Measurements from ENCODE around the gene PYGO2.
"Not testable (repeated sequence)": the region's sequence is repeated elsewhere in the genome, so short reads cannot be mapped to it uniquely, and the experiment has no call there.

The PYGO2 gene

DNA sequence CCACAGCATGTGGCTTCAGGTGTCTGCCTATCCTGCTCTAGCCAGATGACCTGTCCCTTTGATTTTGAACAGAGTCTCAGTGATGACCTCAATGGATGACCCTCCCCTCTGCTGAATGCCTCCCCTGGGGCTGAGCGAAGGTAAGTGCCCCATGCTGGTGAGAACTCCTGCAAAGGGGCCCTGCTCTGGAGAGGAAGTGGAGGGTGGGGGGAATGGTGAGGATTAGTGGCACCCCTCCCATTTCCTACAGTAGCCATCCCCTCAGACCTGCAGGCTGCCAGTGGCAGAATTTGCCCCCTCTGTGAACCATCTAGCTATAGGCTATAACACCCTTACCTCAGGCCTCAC, 21.4 kb downstream of the PYGO2 start:
- DNase-seq = no peak

DNA sequence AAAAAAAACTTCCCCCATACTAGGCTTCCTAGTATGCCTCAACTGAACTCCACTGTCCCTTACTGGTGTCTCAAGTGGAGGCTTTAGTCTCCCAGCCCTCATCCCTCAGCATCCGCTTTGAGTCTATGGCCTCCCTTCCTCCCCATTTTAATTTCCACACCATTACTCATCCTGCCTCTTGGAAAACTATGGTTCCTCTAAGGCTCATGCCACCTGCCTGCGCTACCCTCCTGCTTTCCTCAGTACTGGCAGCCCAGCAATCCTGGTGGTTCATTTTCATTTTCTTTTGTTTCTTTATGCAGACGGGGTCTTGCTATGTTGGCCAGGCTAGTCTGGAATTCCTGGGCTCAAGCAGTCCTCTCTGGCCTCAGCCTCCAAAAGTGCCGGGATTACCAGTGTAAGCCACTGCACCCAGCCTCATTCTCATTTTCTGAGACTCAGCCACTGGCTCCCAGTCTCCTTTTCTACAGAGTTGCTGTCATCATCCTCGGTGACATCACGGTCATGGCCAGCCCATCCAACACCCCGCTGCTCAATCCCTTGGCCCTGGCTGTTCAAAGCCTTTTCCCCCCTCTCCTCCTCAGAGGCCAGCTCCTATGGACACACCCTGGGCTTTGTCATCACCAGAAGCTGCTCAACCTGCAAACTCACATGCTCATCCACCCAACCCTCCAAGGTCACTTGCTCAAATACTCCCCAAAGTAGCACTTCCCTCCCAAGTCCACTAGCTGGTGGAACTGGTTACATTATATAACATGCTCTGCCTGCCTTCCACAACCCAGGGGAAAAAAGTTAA, 22.8 kb downstream of the PYGO2 start:
- DNase-seq = no peak

GRCh38 chr1:154937988-154938386, 23.6 kb downstream of the PYGO2 start:
- DNase-seq = no peak

- peak; percentile 97 for DNase-seq
These were observed 24.2 kb downstream of the PYGO2 start for GRCh38 chr1:154937085-154937987.

GRCh38 chr1:154936555-154937084, 25.0 kb downstream of the PYGO2 start, which contains the start of gene PMVK:
PMVK (minus strand) TSS chr1:154936719; CDS start chr1:154936685, 34 bp downstream.
- DNase-seq = peak; percentile 97

DNA sequence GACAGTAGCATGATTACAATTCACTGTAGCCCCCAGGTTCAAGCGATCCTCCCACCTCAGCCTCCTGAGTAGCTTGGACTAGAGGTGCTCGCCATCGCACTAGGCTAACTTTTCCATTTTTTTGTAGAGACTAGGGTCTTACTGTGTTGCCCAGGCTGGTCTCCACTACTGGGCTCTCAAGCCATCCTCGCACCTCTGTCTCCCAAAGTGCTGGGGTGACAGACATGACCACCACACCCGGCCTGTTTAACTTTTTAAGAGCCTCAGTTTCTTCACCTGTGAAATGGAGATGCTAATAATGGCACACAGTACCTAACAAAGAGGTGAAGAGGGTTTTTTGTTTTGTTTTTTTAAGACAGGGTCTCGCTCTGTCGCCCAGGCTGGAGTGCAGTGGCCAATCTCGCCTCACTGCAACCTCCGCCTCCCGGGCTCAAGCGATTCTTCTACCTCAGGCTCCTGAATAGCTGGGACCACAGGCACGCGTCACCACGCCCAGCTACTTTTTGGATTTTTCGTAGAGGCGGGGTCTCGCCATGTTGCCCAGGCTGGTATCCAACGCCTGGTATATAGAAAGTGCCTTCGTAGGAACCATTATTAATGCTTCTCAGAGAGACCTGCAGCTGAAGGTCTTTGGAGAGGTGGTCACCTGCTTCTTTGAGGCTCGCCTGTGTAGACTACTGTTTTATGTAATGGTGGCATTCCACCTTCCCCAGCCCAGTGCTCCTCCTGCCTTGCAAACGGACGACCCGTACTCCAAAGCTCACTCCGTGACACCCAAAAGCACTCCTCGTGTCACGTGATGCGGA, 25.6 kb downstream of the PYGO2 start:
- DNase-seq = no peak

DNA sequence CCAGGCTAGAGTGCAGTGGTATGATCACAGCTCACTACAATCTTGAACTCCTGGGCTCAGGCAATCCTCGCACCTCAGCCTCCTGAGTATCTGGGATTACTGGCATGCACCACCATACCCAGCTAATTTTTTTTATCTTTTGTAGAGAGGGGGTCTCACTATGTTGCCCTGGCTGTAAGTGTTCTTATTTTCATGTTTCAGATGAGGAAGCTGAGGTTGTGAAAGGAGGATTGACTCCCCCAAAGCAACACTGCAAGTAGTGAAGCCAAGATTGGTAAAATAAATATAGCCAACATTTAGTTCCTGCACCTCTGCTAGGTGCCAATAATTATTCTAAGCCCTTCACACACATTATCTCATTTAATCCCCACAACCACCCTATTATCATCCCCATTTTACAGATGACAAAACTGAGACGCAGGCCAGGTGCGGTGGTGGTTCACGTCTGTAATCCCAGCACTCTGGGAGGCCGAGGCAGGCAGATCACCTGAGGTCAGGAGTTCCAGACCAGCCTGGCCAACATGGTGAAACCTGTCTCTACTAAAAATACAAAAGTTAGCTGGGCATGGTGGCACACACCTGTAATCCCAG, 27.1 kb downstream of the PYGO2 start:
- no peak for DNase-seq

- DNase-seq = no peak
These were observed 29.6 kb downstream of the PYGO2 start for GRCh38 chr1:154931940-154932487.

DNA sequence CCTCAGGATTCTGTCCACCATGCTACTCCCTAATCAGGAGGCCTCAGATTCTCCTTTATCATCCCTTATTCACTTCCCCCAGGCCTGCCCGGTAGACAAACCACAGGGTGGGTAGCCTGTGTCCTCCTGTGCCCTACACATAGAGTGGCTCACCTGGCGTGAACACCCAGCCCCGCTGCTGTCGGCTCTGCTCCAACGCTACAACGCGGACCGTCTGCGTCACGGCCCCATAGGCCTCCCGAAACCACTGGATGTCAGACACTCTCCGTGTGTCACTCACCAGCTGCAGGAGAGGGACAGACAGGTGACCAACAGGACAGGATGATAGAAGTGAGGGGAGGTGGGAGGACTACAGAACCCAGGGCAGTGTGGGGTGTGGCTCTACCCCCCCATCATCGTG, 35.4 kb downstream of the PYGO2 start:
- no peak for DNase-seq

DNA sequence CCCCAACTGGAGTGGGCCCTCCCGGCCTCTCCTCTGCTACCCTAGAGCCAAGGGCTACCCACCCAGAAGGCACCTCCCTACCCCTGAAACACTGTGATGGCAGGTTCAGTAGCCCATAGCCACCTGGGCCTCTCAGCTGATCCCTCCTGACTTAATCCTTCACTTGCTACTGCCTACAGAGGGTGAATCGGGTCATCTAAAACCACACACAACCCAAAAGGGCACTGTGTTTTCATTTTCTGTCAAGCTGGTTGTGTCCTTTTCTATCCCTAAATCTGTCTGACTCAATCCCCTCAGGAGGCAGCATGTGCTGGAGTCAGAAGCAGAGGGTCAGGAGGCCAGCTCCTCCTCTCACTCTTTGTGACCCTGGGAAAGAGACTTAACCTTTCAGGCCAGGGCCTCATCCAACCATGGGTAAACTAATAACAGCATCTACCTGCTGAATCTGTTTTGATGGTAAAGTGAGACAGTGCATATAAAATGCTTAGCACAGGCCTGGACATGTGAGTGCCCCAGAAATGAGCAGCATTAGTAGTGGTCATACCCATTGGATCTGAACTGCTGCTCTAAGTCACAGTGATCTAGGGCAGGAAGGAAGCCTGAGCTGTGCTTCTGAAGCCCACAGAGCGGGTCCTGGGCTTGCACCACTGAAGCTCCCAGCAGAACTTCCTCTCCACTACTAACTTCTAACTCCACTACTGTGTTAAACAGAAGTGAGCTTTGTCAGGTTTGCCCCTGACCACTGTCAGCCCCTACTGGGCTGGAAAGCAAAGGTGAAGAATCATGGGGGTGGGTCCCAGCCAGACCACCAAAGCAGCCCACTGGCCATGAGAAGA, 36.0 kb downstream of the PYGO2 start:
- DNase-seq = no peak

DNA sequence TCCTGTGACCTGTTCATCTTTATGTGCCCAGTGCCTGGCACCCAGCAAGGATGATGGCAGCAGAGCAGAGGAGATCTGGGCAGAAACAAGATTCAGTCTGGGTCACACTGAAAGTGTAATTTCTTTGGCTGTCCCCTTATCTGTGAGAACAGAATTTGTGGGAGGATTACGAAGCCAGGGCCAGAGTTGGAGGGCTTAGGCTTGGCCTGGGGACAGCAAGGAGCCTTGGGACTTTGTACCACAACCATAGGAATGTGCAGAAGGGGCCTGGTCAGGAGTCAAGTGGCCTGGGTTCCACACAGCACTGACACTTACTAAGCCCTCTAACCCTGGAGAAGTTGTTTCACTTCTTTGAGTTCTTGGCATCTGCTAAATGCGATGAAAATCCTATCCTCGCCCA, 37.9 kb downstream of the PYGO2 start:
- no peak for DNase-seq

GRCh38 chr1:154913273-154913672, 48.3 kb downstream of the PYGO2 start:
- DNase-seq = no peak

DNA sequence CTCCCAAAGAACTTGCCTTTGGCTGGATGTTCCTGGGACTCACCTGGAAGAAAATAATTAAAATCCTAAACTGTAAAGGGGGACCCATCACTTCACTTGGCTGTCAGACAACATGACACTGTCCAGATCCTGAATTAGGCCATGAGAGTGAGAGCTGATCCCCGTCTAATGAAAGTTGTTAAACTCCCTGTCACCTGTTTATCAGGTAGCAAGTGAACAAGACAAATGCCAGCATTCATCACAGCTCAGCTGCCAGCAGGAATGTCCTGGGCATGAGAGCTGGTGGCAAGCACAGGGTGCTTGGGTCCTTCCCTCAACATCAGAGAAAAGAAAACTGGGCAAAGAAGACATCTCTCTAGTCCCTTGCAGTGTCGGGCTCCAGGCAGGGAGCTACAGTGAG, 48.8 kb downstream of the PYGO2 start:
- no peak for DNase-seq

DNA sequence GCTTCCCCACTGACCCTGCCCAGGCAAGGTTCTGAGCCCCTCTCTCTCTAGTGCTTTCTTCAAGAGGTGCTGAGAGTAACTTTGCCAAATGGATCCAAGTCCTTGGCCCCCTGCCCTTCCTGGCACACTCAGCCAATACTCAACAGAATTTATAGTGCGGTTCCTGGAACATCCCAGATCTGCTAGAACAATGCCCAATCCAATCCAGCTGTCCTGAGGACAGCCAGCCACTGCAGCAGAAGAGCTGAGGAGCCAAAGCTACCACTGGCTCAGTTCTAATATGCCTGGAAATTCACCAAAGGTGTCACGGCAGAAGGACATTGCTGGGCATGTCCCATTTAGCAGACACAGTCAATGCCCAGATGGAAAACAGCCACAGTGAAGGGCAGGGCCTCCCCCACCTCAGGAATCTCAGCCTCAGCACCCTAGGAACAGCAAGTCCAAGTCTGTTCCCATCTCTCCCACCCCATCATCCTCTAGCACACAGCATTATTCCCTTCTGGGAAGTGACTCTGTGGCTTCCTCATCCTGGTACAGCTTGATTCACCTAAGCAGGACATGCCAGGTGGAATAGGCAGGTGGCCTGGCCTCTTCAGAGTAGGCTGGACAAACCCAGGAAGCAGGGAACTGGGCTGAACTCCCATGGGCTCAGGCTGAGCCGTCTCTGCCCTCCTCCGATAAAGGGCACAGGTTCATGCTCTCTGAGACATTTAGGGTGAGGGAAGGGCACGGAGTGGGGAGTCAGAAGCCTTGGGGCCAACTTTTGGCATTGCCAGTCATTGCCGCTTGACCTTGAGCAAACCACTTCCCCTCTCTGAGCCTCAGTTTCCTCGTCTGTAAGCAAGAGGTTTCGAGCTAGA, 49.7 kb downstream of the PYGO2 start:
- no peak for DNase-seq

DNA sequence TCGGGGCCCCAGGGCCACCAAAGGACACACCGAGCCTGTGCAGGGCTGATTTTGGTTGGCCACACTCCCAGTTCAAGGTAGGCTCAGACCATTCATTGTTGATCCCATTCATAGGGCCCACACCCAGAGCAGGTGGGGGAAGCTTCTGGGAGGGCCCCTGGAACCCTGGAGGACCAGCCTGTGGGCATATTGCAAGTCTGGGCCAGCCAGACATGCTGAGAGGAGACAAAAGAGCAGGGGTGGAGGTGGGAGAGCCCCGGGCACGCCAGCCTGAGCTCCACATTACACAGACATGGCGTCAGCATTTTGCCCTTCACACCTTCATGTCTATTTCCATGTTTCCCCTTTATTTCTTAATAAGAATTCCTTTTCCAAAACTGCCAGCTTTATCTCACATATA, 50.7 kb downstream of the PYGO2 start:
- no peak for DNase-seq

DNA sequence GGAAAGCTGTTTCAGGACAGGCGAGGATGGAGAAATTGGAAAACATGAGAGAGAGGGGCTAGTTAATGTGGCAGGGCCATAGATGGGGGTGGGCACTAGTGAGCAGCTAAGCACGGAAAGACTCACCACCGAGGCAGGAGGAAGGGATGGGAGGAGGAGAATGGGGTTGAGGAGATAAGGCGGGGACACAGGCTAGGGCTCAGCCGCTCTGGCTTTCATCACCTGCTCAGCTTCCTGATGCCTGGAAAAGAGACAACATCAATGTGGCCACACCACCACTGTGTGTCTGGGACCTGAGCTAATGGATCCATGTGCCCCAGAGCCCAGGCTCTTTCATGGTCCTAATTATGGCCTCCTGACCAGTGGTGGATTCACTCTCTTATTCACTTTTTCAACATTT, 52.6 kb downstream of the PYGO2 start:
- DNase-seq = no peak

DNA sequence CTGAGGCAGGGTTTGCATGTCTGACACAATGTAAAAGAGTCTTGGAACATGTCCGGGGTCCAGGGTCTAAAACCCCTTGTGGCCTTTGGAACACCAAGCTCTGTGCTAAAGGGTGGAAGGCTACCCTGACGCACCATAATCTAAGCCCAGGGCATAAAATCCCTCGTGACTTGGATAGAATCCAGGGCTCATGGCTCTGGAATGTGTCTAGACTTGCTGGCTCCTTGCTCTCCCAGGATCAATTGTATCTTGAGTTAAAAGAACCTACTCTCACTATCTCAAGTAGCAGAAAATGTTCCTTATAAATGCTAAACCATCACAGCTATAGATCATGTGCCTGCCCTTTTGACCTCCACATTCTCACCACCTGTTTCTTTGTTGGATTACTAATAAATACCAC, 53.5 kb downstream of the PYGO2 start:
- not testable (repeated sequence) for DNase-seq

All from SHP77 treated with DMSO at 0.1 percent for 48 hours (cell line).